Measurements from ENCODE around the gene SYNE1. TPM values are rescaled to one million over a fixed set of nuclear protein-coding genes. Genes with fewer than 3 reads are reported as not detected.
"Not testable (repeated sequence)": the region's sequence is repeated elsewhere in the genome, so short reads cannot be mapped to it uniquely, and the experiment has no call there.

The SYNE1 gene
- total RNA-seq, 1 donor from 2014 or later = 233 TPM

GRCh38 chr6:152329638-152330448 is 307.3 kb downstream of the SYNE1 start:
- intact Hi-C loops (cut with DNase I) = no loop called here

GRCh38 chr6:152328200-152328599 is 309.0 kb downstream of the SYNE1 start:
- H3K27ac ChIP-seq; H3K4me1 ChIP-seq; H3K27me3 ChIP-seq; DNase-seq (ENCODE audit: low spot score in 2 of 2); H3K9me3 ChIP-seq; H3K4me3 ChIP-seq; intact Hi-C loops (cut with DNase I): not testable (repeated sequence)
- H3K36me3 ChIP-seq = peaks cover 67 to 84% of the 10 kb centered on the region in 2 donors

More at GRCh38 chr6:152329638-152330448, 307.3 kb downstream of the SYNE1 start:
- no peak for DNase-seq (ENCODE audit: low spot score in 2 of 2)
- TF ChIP-seq CTCF (IDR thresholded peaks at IDR 0.05) = no peak
- Histone ChIP-seq H3K9me3 (no peaks in the 10 kb centered on the region), H3K36me3 (peaks cover 66 to 84% of the 10 kb centered on the region in 2 donors), H3K27ac (no peak overlapping the region), H3K4me3 (no peak overlapping the region), H3K27me3 (no peaks in the 10 kb centered on the region), H3K4me1 (peaks cover 0 to 2% of the 10 kb centered on the region in 2 donors)

GRCh38 chr6:152323376-152323775 is 313.8 kb downstream of the SYNE1 start:
- Histone ChIP-seq H3K9me3 (no peaks in the 10 kb centered on the region), H3K27ac (no peak overlapping the region), H3K27me3 (no peaks in the 10 kb centered on the region), H3K4me1 (peaks cover 0 to 3% of the 10 kb centered on the region in 2 donors), H3K4me3 (no peak overlapping the region), H3K36me3 (peaks cover 66 to 80% of the 10 kb centered on the region in 2 donors)
- TF ChIP-seq CTCF (IDR thresholded peaks at IDR 0.05) = no peak
- intact Hi-C loops (cut with DNase I) = no loop called here
- no peak for DNase-seq (ENCODE audit: low spot score in 2 of 2)

GRCh38 chr6:152318278-152318677 is 318.9 kb downstream of the SYNE1 start:
- H3K4me1 ChIP-seq = peaks cover 0 to 31% of the 10 kb centered on the region in 2 donors
- peak overlapping the region; percentile 75 to 86 for H3K27ac ChIP-seq
- intact Hi-C loops (cut with DNase I) = no loop called here
- no peak for DNase-seq (ENCODE audit: low spot score in 2 of 2)
- H3K36me3 ChIP-seq = peaks cover 48 to 73% of the 10 kb centered on the region in 2 donors
- no peak overlapping the region for H3K4me3 ChIP-seq
- TF ChIP-seq CTCF (IDR thresholded peaks at IDR 0.05) = no peak
- H3K27me3 ChIP-seq = no peaks in the 10 kb centered on the region
- no peaks in the 10 kb centered on the region for H3K9me3 ChIP-seq

- intact Hi-C loops (cut with DNase I) = no loop called here
- DNase-seq (ENCODE audit: low spot score in 2 of 2) = peak; percentile 57 to 83
- H3K4me3 ChIP-seq = no peak overlapping the region
- H3K27ac ChIP-seq = peak overlapping the region; percentile 75 to 86
- peaks cover 34 to 74% of the 10 kb centered on the region in 2 donors for H3K36me3 ChIP-seq
- H3K27me3 ChIP-seq = no peaks in the 10 kb centered on the region
- TF ChIP-seq CTCF (IDR thresholded peaks at IDR 0.05) = no peak
- H3K9me3 ChIP-seq = no peaks in the 10 kb centered on the region
- peaks cover 0 to 31% of the 10 kb centered on the region in 2 donors for H3K4me1 ChIP-seq
Measured at GRCh38 chr6:152316024-152316423, 321.1 kb downstream of the SYNE1 start.

GRCh38 chr6:152314483-152314832 is 322.7 kb downstream of the SYNE1 start:
- H3K27ac ChIP-seq = peak overlapping the region; percentile 75 to 86
- no peaks in the 10 kb centered on the region for H3K27me3 ChIP-seq
- no peak overlapping the region for H3K4me3 ChIP-seq
- DNase-seq (ENCODE audit: low spot score in 2 of 2) = no peak
- H3K4me1 ChIP-seq = peaks cover 0 to 31% of the 10 kb centered on the region in 2 donors
- TF ChIP-seq CTCF (IDR thresholded peaks at IDR 0.05) = no peak
- peaks cover 37 to 76% of the 10 kb centered on the region in 2 donors for H3K36me3 ChIP-seq
- H3K9me3 ChIP-seq = no peaks in the 10 kb centered on the region
- intact Hi-C loops (cut with DNase I) = no loop called here

Measured in ascending aorta (tissue), 2 donors.